ENCODE data around the gene ZNF418. TPM values are rescaled to one million over a fixed set of nuclear protein-coding genes. Genes with fewer than 3 reads are reported as not detected.
A peak's percentile ranks its signal among the peaks of the same experiment; 100 is the strongest.

The ZNF418 gene
- polyA plus RNA-seq, 1 of the 3 experiments (the other 2 are of a cell fraction): 0.07 TPM

DNA sequence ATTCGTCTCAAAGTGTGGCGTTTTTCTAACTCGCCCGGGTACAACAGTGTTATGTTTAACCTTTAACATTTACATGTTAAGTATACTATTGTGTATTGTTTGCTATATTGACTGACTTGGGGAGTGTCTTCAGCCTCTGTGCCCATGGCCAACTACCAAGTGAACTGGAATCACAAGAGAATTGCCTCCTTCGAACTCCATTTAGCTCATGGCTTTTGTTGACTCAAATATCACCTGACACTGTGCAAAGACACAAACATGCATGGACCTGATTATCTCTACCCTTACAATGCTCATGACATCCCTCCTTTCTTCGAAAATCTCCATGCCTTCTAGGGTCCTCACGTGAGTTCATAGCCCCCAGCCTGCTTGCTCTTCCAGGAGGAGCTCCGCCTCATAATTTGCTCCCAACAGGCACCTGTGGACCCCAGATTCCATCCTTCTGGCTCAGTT lies 47.1 kb downstream of the ZNF418 start:
- H2AFZ ChIP-seq (ENCODE audit: low read depth): no peak overlapping the region
- CTCF ChIA-PET: interaction anchor here (1.0 to 1.2 kb wide), 2 partner anchors 16 to 267 kb away, joined by 3 read pairs; no protein-coding TSS in a partner anchor
- peaks cover 0 to 1% of the 10 kb centered on the region in 2 experiments for H3K36me3 ChIP-seq (replicated peaks in 1 of 2; ENCODE audit: control insufficient read depth in 1 of 2, insufficient read depth in 2 of 2, low read length in 1 of 2)
- DNase-seq: peak; percentile 32
- H3K27ac ChIP-seq (ENCODE audit: low read depth in 2 of 2, low read length in 1 of 2): no peak overlapping the region; a peak in 1 of 4 replicates
- H4K20me1 ChIP-seq (ENCODE audit: insufficient read depth): no peaks in the 10 kb centered on the region
- no peaks in the 10 kb centered on the region for H3K9me2 ChIP-seq
- WGBS (ENCODE audit: low lambda C conversion rate): 40% methylated on average over 8 of the region's 8 CpGs
- no peaks in the 10 kb centered on the region for H3K4me1 ChIP-seq (ENCODE audit: control insufficient read depth in 1 of 2, insufficient read depth in 2 of 2, low read depth in 1 of 2, low read length in 1 of 2)
- H3K9ac ChIP-seq: no peak overlapping the region
- H3K4me3 ChIP-seq (ENCODE audit: low read depth in 2 of 2, low read length in 1 of 2): peak overlapping the region; percentile 43 to 56; a peak in 3 of 4 replicates
- peak overlapping the region; percentile 37; the same call in 1 of the 2 replicates for H3K4me2 ChIP-seq
- TF ChIP-seq FOXM1 (IDR thresholded peaks at IDR 0.05; ENCODE audit: low read depth): no peak
- TF ChIP-seq RFX5 (IDR thresholded peaks at IDR 0.05; ENCODE audit: low read length): no peak
- TF ChIP-seq, protein P1, sequence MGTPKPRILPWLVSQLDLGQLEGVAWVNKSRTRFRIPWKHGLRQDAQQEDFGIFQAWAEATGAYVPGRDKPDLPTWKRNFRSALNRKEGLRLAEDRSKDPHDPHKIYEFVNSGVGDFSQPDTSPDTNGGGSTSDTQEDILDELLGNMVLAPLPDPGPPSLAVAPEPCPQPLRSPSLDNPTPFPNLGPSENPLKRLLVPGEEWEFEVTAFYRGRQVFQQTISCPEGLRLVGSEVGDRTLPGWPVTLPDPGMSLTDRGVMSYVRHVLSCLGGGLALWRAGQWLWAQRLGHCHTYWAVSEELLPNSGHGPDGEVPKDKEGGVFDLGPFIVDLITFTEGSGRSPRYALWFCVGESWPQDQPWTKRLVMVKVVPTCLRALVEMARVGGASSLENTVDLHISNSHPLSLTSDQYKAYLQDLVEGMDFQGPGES (IDR thresholded peaks at IDR 0.05; ENCODE audit: low read depth, low read length): no peak
- no peak for TF ChIP-seq MEF2A (IDR thresholded peaks at IDR 0.05; ENCODE audit: borderline replicate concordance, low read depth)
- TF ChIP-seq MAX (IDR thresholded peaks at IDR 0.05; ENCODE audit: low read depth): no peak
- TF ChIP-seq RXRA (IDR thresholded peaks at IDR 0.05; ENCODE audit: borderline replicate concordance, low read depth): no peak
- no peak for TF ChIP-seq EP300 (IDR thresholded peaks at IDR 0.05; ENCODE audit: borderline replicate concordance in 1 of 2, low read depth in 1 of 2, low read length in 1 of 2)
- TF ChIP-seq USF2 (IDR thresholded peaks at IDR 0.05; ENCODE audit: borderline replicate concordance, low read depth, low read length): no peak
- TF ChIP-seq RCOR1 (IDR thresholded peaks at IDR 0.05; ENCODE audit: low read length): no peak
- TF ChIP-seq RAD21 (IDR thresholded peaks at IDR 0.05; ENCODE audit: low read length): no peak
- no peak for TF ChIP-seq GATA2 (CRISPR knock-in tag; IDR thresholded peaks at IDR 0.05)
- no peak for TF ChIP-seq EZH2phosphoT487 (IDR thresholded peaks at IDR 0.05; ENCODE audit: borderline replicate concordance, low read depth)
- TF ChIP-seq, protein P2, sequence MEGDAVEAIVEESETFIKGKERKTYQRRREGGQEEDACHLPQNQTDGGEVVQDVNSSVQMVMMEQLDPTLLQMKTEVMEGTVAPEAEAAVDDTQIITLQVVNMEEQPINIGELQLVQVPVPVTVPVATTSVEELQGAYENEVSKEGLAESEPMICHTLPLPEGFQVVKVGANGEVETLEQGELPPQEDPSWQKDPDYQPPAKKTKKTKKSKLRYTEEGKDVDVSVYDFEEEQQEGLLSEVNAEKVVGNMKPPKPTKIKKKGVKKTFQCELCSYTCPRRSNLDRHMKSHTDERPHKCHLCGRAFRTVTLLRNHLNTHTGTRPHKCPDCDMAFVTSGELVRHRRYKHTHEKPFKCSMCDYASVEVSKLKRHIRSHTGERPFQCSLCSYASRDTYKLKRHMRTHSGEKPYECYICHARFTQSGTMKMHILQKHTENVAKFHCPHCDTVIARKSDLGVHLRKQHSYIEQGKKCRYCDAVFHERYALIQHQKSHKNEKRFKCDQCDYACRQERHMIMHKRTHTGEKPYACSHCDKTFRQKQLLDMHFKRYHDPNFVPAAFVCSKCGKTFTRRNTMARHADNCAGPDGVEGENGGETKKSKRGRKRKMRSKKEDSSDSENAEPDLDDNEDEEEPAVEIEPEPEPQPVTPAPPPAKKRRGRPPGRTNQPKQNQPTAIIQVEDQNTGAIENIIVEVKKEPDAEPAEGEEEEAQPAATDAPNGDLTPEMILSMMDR (IDR thresholded peaks at IDR 0.05): no peak
- no peak for TF ChIP-seq ZBTB33 (IDR thresholded peaks at IDR 0.05; ENCODE audit: borderline replicate concordance, low read depth)
- no peak for TF ChIP-seq FOXJ3 (CRISPR knock-in tag; IDR thresholded peaks at IDR 0.05)
- TF ChIP-seq ELF1 (IDR thresholded peaks at IDR 0.05): no peak
- no peak for TF ChIP-seq TCF12 (IDR thresholded peaks at IDR 0.05)
- TF ChIP-seq FOSL2 (IDR thresholded peaks at IDR 0.05; ENCODE audit: borderline replicate concordance, low read depth): no peak
- TF ChIP-seq, protein P3, sequence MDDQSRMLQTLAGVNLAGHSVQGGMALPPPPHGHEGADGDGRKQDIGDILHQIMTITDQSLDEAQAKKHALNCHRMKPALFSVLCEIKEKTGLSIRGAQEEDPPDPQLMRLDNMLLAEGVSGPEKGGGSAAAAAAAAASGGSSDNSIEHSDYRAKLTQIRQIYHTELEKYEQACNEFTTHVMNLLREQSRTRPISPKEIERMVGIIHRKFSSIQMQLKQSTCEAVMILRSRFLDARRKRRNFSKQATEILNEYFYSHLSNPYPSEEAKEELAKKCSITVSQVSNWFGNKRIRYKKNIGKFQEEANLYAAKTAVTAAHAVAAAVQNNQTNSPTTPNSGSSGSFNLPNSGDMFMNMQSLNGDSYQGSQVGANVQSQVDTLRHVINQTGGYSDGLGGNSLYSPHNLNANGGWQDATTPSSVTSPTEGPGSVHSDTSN (IDR thresholded peaks at IDR 0.05): no peak
- POLR2A ChIA-PET: no interaction called here
- H3K27me3 ChIP-seq (ENCODE audit: insufficient read depth): no peaks in the 10 kb centered on the region
- no peaks in the 10 kb centered on the region for H3K79me2 ChIP-seq (ENCODE audit: insufficient read depth)
- no peaks in the 10 kb centered on the region; the same call in 1 of the 2 replicates for H3K9me3 ChIP-seq
- no peaks in the 10 kb centered on the region for H3F3A ChIP-seq (replicated peaks; ENCODE audit: insufficient read depth)
